Mucosa of stomach (tissue), 1 donor: Measurements from ENCODE around the gene UBASH3A.
"Not testable (repeated sequence)": the region's sequence is repeated elsewhere in the genome, so short reads cannot be mapped to it uniquely, and the experiment has no call there.

Source experiments
- H3K27me3 ChIP-seq: one replicate; pipeline ENCODE4 v1.7.0; 2013; ENCODE audit warnings: mild to moderate bottlenecking, low read length; ENCODE audit not compliant: control insufficient read depth, insufficient read depth
- H3K36me3 ChIP-seq: one replicate; pipeline ENCODE4 v1.7.0; 2013; ENCODE audit warnings: low read length; ENCODE audit not compliant: control insufficient read depth, insufficient read depth
- H3K4me1 ChIP-seq: one replicate; pipeline ENCODE4 v1.7.0; 2013; ENCODE audit warnings: mild to moderate bottlenecking, low read length; ENCODE audit not compliant: control insufficient read depth, insufficient read depth
- H3K4me3 ChIP-seq: one replicate; pipeline ENCODE4 v1.7.0; 2013; ENCODE audit warnings: low read length
- H3K9ac ChIP-seq: one replicate; pipeline ENCODE4 v1.7.0; 2013; ENCODE audit warnings: mild to moderate bottlenecking, low read length, moderate library complexity
- H3K9me3 ChIP-seq: one replicate; pipeline ENCODE4 v1.7.0; 2013; ENCODE audit warnings: mild to moderate bottlenecking, low read length, moderate library complexity; ENCODE audit not compliant: control insufficient read depth
- donor health status: Pancreatic carcinoma.

UBASH3A gene

GRCh38 chr21:42407476-42407875 is 3.8 kb downstream of the UBASH3A start:
- no peak overlapping the region for H3K4me3 ChIP-seq
- H3K4me1 ChIP-seq, result peaks cover 17% of the 10 kb centered on the region
- no peaks in the 10 kb centered on the region for H3K36me3 ChIP-seq
- H3K9me3 ChIP-seq, result no peaks in the 10 kb centered on the region
- no peaks in the 10 kb centered on the region for H3K27me3 ChIP-seq
- H3K9ac ChIP-seq, result no peak overlapping the region

GRCh38 chr21:42408718-42409117 is 5.0 kb downstream of the UBASH3A start:
- not testable (repeated sequence) for H3K9me3 ChIP-seq, H3K4me3 ChIP-seq

GRCh38 chr21:42409366-42409765 is 5.7 kb downstream of the UBASH3A start:
- H3K9ac ChIP-seq, result no peak overlapping the region
- H3K27me3 ChIP-seq, result no peaks in the 10 kb centered on the region
- H3K9me3 ChIP-seq, result no peaks in the 10 kb centered on the region
- H3K4me3 ChIP-seq, result no peak overlapping the region
- H3K36me3 ChIP-seq, result no peaks in the 10 kb centered on the region
- peaks cover 7% of the 10 kb centered on the region for H3K4me1 ChIP-seq

More at GRCh38 chr21:42408718-42409117, 5.0 kb downstream of the UBASH3A start:
- H3K9ac ChIP-seq, H3K27me3 ChIP-seq, H3K36me3 ChIP-seq, H3K4me1 ChIP-seq: not testable (repeated sequence)

- Histone ChIP-seq H3K9me3 (no peaks in the 10 kb centered on the region), H3K9ac (no peak overlapping the region), H3K4me3 (no peak overlapping the region), H3K27me3 (no peaks in the 10 kb centered on the region), H3K36me3 (no peaks in the 10 kb centered on the region), H3K4me1 (peaks cover 7% of the 10 kb centered on the region)
These were observed 7.6 kb downstream of the UBASH3A start for GRCh38 chr21:42411197-42411869.

- Histone ChIP-seq H3K36me3 (no peaks in the 10 kb centered on the region), H3K4me1 (peaks cover 7% of the 10 kb centered on the region), H3K9me3 (no peaks in the 10 kb centered on the region), H3K9ac (no peak overlapping the region), H3K27me3 (no peaks in the 10 kb centered on the region), H3K4me3 (no peak overlapping the region)
These were observed 8.4 kb downstream of the UBASH3A start for GRCh38 chr21:42411891-42412635.

- Histone ChIP-seq H3K4me1 (peaks cover 7% of the 10 kb centered on the region), H3K27me3 (no peaks in the 10 kb centered on the region), H3K9me3 (no peaks in the 10 kb centered on the region), H3K9ac (no peak overlapping the region), H3K36me3 (no peaks in the 10 kb centered on the region), H3K4me3 (no peak overlapping the region)
These were observed 8.9 kb downstream of the UBASH3A start for GRCh38 chr21:42412636-42412933.

GRCh38 chr21:42413093-42413492 is 9.4 kb downstream of the UBASH3A start:
- no peaks in the 10 kb centered on the region for H3K36me3 ChIP-seq
- H3K4me3 ChIP-seq, result no peak overlapping the region
- H3K4me1 ChIP-seq, result peaks cover 7% of the 10 kb centered on the region
- no peaks in the 10 kb centered on the region for H3K27me3 ChIP-seq
- no peak overlapping the region for H3K9ac ChIP-seq
- H3K9me3 ChIP-seq, result no peaks in the 10 kb centered on the region

GRCh38 chr21:42413500-42413899 is 9.8 kb downstream of the UBASH3A start:
- Histone ChIP-seq H3K27me3 (no peaks in the 10 kb centered on the region), H3K4me1 (peaks cover 7% of the 10 kb centered on the region)

GRCh38 chr21:42414066-42414465 is 10.4 kb downstream of the UBASH3A start:
- Histone ChIP-seq H3K36me3 (no peaks in the 10 kb centered on the region), H3K9me3 (no peaks in the 10 kb centered on the region), H3K27me3 (no peaks in the 10 kb centered on the region), H3K4me1 (peaks cover 7% of the 10 kb centered on the region), H3K9ac (no peak overlapping the region), H3K4me3 (no peak overlapping the region)

More at GRCh38 chr21:42413500-42413899, 9.8 kb downstream of the UBASH3A start:
- no peak overlapping the region for H3K4me3 ChIP-seq
- no peaks in the 10 kb centered on the region for H3K9me3 ChIP-seq
- no peak overlapping the region for H3K9ac ChIP-seq
- no peaks in the 10 kb centered on the region for H3K36me3 ChIP-seq

- Histone ChIP-seq H3K9ac (no peak overlapping the region), H3K4me3 (no peak overlapping the region), H3K4me1 (peaks cover 7% of the 10 kb centered on the region), H3K27me3 (no peaks in the 10 kb centered on the region), H3K36me3 (no peaks in the 10 kb centered on the region), H3K9me3 (no peaks in the 10 kb centered on the region)
These were observed 10.8 kb downstream of the UBASH3A start for GRCh38 chr21:42414553-42414927.

- Histone ChIP-seq H3K9me3 (no peaks in the 10 kb centered on the region), H3K36me3 (no peaks in the 10 kb centered on the region), H3K27me3 (no peaks in the 10 kb centered on the region), H3K9ac (no peak overlapping the region), H3K4me1 (peaks cover 7% of the 10 kb centered on the region), H3K4me3 (no peak overlapping the region)
These were observed 11.4 kb downstream of the UBASH3A start for GRCh38 chr21:42414928-42415769.

- peaks cover 8% of the 10 kb centered on the region for H3K4me1 ChIP-seq
- H3K9me3 ChIP-seq, result no peaks in the 10 kb centered on the region
- H3K9ac ChIP-seq, result no peak overlapping the region
- H3K27me3 ChIP-seq, result no peaks in the 10 kb centered on the region
- H3K4me3 ChIP-seq, result no peak overlapping the region
- H3K36me3 ChIP-seq, result no peaks in the 10 kb centered on the region
These were observed 13.8 kb downstream of the UBASH3A start for GRCh38 chr21:42417533-42417932.
